ENCODE data around the gene MIX23. TPM values are rescaled to one million over a fixed set of nuclear protein-coding genes. Genes with fewer than 3 reads are reported as not detected.

MIX23 gene
- total RNA-seq, 4 donors from 2014 or later: 14.1 to 20.1 (median 18.9) TPM; not detected in 1

DNA sequence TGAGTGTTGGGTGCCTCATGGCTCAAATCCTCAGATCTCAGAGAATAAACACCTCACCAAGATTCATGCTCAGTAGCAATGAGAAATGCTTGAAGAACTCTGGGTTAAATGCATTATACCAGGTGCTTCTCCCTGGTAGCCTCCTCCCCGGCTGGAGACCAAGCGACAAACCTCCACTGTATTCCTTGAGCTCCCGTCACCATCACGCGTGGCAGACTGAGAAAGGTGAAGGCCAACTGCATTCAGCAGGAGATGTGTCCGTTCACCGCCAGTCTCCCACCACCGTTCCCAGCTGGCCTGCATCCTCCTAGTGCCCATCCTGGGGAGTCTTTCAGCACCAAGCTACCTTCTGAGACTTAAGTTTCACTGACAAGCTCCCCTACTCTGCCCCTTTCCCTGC lies 50.5 kb downstream of the MIX23 start:
- H3K27ac ChIP-seq: no peak overlapping the region
- H3K9me3 ChIP-seq: no peaks in the 10 kb centered on the region
- H3K4me1 ChIP-seq: no peaks in the 10 kb centered on the region
- TF ChIP-seq POLR2A (IDR thresholded peaks at IDR 0.05): no peak
- TF ChIP-seq, protein P1, sequence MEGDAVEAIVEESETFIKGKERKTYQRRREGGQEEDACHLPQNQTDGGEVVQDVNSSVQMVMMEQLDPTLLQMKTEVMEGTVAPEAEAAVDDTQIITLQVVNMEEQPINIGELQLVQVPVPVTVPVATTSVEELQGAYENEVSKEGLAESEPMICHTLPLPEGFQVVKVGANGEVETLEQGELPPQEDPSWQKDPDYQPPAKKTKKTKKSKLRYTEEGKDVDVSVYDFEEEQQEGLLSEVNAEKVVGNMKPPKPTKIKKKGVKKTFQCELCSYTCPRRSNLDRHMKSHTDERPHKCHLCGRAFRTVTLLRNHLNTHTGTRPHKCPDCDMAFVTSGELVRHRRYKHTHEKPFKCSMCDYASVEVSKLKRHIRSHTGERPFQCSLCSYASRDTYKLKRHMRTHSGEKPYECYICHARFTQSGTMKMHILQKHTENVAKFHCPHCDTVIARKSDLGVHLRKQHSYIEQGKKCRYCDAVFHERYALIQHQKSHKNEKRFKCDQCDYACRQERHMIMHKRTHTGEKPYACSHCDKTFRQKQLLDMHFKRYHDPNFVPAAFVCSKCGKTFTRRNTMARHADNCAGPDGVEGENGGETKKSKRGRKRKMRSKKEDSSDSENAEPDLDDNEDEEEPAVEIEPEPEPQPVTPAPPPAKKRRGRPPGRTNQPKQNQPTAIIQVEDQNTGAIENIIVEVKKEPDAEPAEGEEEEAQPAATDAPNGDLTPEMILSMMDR (IDR thresholded peaks at IDR 0.05): no peak
- H3K4me3 ChIP-seq: no peak overlapping the region
- intact Hi-C loops (cut with DNase I; ENCODE audit: low total_unique reads): no loop called here
- no peaks in the 10 kb centered on the region for H3K27me3 ChIP-seq
- no peaks in the 10 kb centered on the region for H3K36me3 ChIP-seq
- DNase-seq: no peak

DNA sequence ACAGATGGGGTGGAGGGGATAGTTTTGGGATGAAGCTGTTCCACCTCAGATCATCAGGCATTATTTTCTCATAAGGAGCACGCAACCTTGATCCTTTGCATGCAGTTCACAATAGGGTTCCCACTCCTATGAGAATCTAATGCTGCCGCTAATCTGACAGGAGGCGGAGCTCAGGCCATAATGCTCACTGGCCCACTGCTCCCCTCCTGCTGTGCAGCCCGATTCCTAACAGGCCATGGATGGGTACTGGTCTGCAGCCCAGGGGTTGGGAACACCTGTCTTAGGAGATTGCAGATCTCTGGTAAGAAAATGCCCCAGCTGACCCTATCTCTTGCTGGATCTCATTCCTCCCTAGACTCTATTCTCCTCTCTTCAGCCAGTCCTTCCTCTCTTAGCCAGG lies 51.1 kb downstream of the MIX23 start:
- Histone ChIP-seq H3K4me3 (no peak overlapping the region), H3K27ac (no peak overlapping the region), H3K27me3 (no peaks in the 10 kb centered on the region), H3K9me3 (no peaks in the 10 kb centered on the region), H3K36me3 (no peaks in the 10 kb centered on the region), H3K4me1 (no peaks in the 10 kb centered on the region)
- no peak for DNase-seq
- intact Hi-C loops (cut with DNase I; ENCODE audit: low total_unique reads): no loop called here
- TF ChIP-seq, protein P1 (IDR thresholded peaks at IDR 0.05): no peak
- TF ChIP-seq POLR2A (IDR thresholded peaks at IDR 0.05): no peak

DNA sequence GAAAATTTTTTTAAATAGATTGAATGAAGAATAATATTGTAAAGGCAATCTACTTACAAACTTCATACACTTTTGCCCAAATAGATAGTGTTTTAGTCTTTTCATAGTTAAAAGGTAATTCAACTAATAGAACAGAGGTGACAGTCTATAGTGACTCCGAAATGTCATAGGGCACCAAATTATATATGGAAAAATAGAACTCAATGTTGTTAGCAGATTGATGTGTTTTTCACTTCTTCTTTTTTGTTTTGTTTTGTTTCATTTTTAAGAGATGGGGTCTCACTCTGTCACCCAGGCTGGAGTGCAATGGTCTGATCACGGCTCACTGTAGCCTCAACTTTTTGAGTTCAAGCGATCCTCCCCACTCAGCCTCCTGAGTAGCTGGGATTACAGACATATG lies 57.3 kb downstream of the MIX23 start:
- Histone ChIP-seq H3K27ac (no peak overlapping the region), H3K4me1 (no peaks in the 10 kb centered on the region), H3K4me3 (no peak overlapping the region), H3K27me3 (no peaks in the 10 kb centered on the region), H3K9me3 (no peaks in the 10 kb centered on the region), H3K36me3 (no peaks in the 10 kb centered on the region)
- intact Hi-C loops (cut with DNase I; ENCODE audit: low total_unique reads): no loop called here
- TF ChIP-seq POLR2A (IDR thresholded peaks at IDR 0.05): no peak
- TF ChIP-seq, protein P1 (IDR thresholded peaks at IDR 0.05): no peak
- DNase-seq: no peak

DNA sequence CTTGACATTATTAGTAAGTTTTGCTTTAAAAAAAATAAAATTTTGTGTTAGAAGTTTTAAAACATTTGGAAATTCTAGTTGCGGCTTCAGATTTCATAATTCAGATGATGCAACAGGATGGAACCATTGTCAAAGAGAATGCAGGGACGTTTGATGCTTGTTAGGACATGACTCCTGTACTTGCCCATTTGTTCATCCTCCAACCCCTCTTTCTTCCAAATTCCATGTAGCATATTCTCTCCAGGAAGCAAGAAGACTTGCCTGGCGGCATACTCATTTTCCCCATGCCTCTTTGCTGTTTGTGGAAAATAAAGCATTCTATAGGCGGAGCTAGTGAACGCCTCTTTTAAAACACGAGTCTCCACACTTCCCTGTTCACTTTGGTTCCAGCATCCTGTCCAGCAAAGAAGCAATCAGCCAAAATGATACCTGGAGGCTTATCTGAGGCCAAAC lies 58.1 kb downstream of the MIX23 start, which contains the start of gene CSTA:
Gene CSTA, plus strand, starts transcription at position 378 of the 453 bp plus-strand sequence. Its CDS starts 45 bp downstream, at position 423.
- Histone ChIP-seq H3K36me3 (no peaks in the 10 kb centered on the region), H3K4me3 (no peak within 1 kb of the TSS), H3K4me1 (no peaks in the 10 kb centered on the region), H3K27me3 (no peaks in the 10 kb centered on the region), H3K9me3 (no peaks in the 10 kb centered on the region), H3K27ac (no peak within 1 kb of the TSS)
- no peak for DNase-seq
- intact Hi-C loops (cut with DNase I; ENCODE audit: low total_unique reads): no loop called here
- no peak for TF ChIP-seq POLR2A (IDR thresholded peaks at IDR 0.05)
- TF ChIP-seq, protein P1 (IDR thresholded peaks at IDR 0.05): no peak

DNA sequence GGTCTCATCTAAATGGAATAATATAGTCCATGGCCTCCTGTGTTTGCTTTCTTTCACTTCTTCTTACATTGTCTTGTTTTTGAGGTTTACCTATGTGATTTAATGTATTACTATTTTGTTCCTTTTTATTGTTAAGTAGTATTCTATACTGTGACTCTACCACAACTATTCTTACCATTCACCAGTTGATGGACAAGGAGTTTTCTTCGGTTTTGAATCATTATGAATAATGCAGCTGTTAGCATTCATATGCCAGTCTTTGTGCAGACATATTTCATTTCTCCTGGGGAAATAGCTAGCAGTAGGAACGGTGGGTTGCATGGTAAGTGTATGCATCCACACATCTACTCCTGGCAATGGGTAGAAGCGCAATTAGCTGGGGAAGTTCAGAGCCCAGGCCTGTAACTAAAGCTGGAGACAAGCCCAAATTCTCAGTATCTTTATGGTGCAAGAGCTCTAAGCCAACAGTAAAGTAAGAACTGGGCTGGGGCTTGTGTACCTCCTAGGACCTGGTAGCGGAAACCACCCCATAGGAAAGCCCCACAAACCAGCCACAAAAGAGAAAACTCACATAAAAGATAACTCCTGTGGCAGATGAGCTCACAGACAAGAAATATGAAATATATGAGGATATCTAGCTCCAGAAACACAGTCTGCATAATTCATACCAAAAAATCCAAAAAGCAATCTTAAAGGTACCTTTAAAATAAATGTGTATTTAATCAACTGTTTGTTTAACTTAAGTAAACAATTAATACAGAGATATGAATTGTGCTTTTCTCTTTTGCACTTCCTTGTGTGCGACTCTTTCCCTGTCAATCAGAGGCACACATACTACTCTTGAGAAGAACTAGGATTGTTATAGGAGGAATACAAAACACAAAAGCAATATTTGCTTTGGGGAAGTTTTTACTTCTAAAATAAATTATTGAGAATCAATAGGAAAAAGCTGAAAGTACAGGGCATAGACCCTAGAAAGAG lies 60.6 kb downstream of the MIX23 start:
- Histone ChIP-seq H3K27me3 (no peaks in the 10 kb centered on the region), H3K9me3 (no peaks in the 10 kb centered on the region), H3K4me1 (no peaks in the 10 kb centered on the region), H3K27ac (no peak overlapping the region), H3K4me3 (no peak overlapping the region), H3K36me3 (no peaks in the 10 kb centered on the region)
- intact Hi-C loops (cut with DNase I; ENCODE audit: low total_unique reads): no loop called here
- TF ChIP-seq, protein P1 (IDR thresholded peaks at IDR 0.05): no peak
- TF ChIP-seq POLR2A (IDR thresholded peaks at IDR 0.05): no peak
- no peak for DNase-seq
